ENCODE results near the gene NMRK2. TPM values are rescaled to one million over a fixed set of nuclear protein-coding genes. Genes with fewer than 3 reads are reported as not detected.
"Not testable (repeated sequence)": the region's sequence is repeated elsewhere in the genome, so short reads cannot be mapped to it uniquely, and the experiment has no call there.

NMRK2 gene
- 1 to 10 TPM in 1 of 4 donors, under 1 TPM in 2, not detected in 1; 0.39 to 2.1 (median 0.69) TPM for total RNA-seq

GRCh38 chr19:3932931-3933810 is at the start of gene NMRK2:
NMRK2 (plus strand) TSS chr19:3933069; CDS start chr19:3933672, 603 bp downstream.
- Histone ChIP-seq H3K4me3 (peak within 1 kb of the TSS; percentile 18 to 40 (median 29)), H3K36me3 (no peaks in the 10 kb centered on the region), H3K27ac (replicated peaks in 1 of 4) (peak within 1 kb of the TSS in 2 of 4 donors; percentile 37 to 40), H3K27me3 (peaks cover 0 to 24% (median 3%) of the 10 kb centered on the region in 4 donors), H3K4me1 (peaks cover 10 to 22% (median 15%) of the 10 kb centered on the region in 4 donors), H3K9me3 (no peaks in the 10 kb centered on the region)
- intact Hi-C loops (cut with DNase I) = no loop called here
- 8% methylated on average over 19 of the region's 51 CpGs for WGBS
- TF ChIP-seq POLR2A (IDR thresholded peaks at IDR 0.05; ENCODE audit: low read depth) (peak; percentile 20), CTCF (IDR thresholded peaks at IDR 0.05) (no peak)
- DNase-seq (ENCODE audit: extremely low spot score) = no peak

GRCh38 chr19:3890591-3890990 is 42.3 kb upstream of the NMRK2 start:
- H3K4me1 ChIP-seq = no peaks in the 10 kb centered on the region
- intact Hi-C loops (cut with DNase I) = no loop called here
- no peak overlapping the region for H3K4me3 ChIP-seq
- H3K36me3 ChIP-seq = no peaks in the 10 kb centered on the region
- no peak for TF ChIP-seq POLR2AphosphoS5 (IDR thresholded peaks at IDR 0.05)
- no peak for TF ChIP-seq EP300 (IDR thresholded peaks at IDR 0.05)
- TF ChIP-seq POLR2A (IDR thresholded peaks at IDR 0.05; ENCODE audit: low read depth) = no peak
- TF ChIP-seq CTCF (IDR thresholded peaks at IDR 0.05) = no peak
- DNase-seq (ENCODE audit: extremely low spot score) = no peak
- WGBS = 86% methylated on average over 17 of the region's 17 CpGs
- H3K27ac ChIP-seq (replicated peaks in 1 of 4) = no peak overlapping the region
- H3K9me3 ChIP-seq = no peaks in the 10 kb centered on the region
- H3K27me3 ChIP-seq = no peaks in the 10 kb centered on the region

GRCh38 chr19:3893509-3894179 is 39.2 kb upstream of the NMRK2 start:
- WGBS = 72% methylated on average over 10 of the region's 12 CpGs
- Histone ChIP-seq H3K4me1 (no peaks in the 10 kb centered on the region), H3K27me3 (no peaks in the 10 kb centered on the region), H3K4me3 (no peak overlapping the region), H3K9me3 (peaks cover 0 to 6% (median 5%) of the 10 kb centered on the region in 4 donors), H3K36me3 (no peaks in the 10 kb centered on the region), H3K27ac (replicated peaks in 1 of 4) (no peak overlapping the region)
- TF ChIP-seq POLR2A (IDR thresholded peaks at IDR 0.05; ENCODE audit: low read depth) (no peak), POLR2AphosphoS5 (IDR thresholded peaks at IDR 0.05) (no peak), EP300 (IDR thresholded peaks at IDR 0.05) (no peak), CTCF (IDR thresholded peaks at IDR 0.05) (no peak)
- intact Hi-C loops (cut with DNase I) = no loop called here
- DNase-seq (ENCODE audit: extremely low spot score) = no peak

GRCh38 chr19:3894959-3895358 is 37.9 kb upstream of the NMRK2 start:
- H3K9me3 ChIP-seq; H3K36me3 ChIP-seq; H3K27me3 ChIP-seq; H3K27ac ChIP-seq (replicated peaks in 1 of 4); DNase-seq (ENCODE audit: extremely low spot score); H3K4me3 ChIP-seq; intact Hi-C loops (cut with DNase I): not testable (repeated sequence)
- WGBS = 91% methylated on average over 5 of the region's 5 CpGs
- peaks cover 0 to 11% (median 7%) of the 10 kb centered on the region in 4 donors for H3K4me1 ChIP-seq

- Histone ChIP-seq H3K27me3 (no peaks in the 10 kb centered on the region), H3K9me3 (peaks cover 0 to 8% (median 8%) of the 10 kb centered on the region in 4 donors), H3K36me3 (no peaks in the 10 kb centered on the region), H3K27ac (replicated peaks in 1 of 4) (no peak overlapping the region), H3K4me1 (peaks cover 0 to 16% (median 14%) of the 10 kb centered on the region in 4 donors), H3K4me3 (no peak overlapping the region)
- no peak for DNase-seq (ENCODE audit: extremely low spot score)
- TF ChIP-seq POLR2AphosphoS5 (IDR thresholded peaks at IDR 0.05) (no peak), POLR2A (IDR thresholded peaks at IDR 0.05; ENCODE audit: low read depth) (no peak), CTCF (IDR thresholded peaks at IDR 0.05) (no peak), EP300 (IDR thresholded peaks at IDR 0.05) (no peak)
- intact Hi-C loops (cut with DNase I) = no loop called here
- WGBS = 93% methylated on average over 5 of the region's 5 CpGs
Measured at GRCh38 chr19:3895788-3896187, 37.1 kb upstream of the NMRK2 start.

Measured in esophagus muscularis mucosa (tissue), 4 donors.